SU-DHL-6 (cell line): ENCODE data around the gene LRRK1.

ENCODE experiments used
- H2AFZ ChIP-seq: fragments of 200-600 bp; sonication (generic); 2 replicates; pipeline ENCODE4 v1.6.1; 2014; ENCODE audit warnings: low read depth, mild to moderate bottlenecking, moderate library complexity, mixed read lengths, antibody characterized with exemption, low read length; ENCODE audit not compliant: severe bottlenecking
- H3F3A ChIP-seq: fragments of 200-600 bp; shearing (Covaris generic); 2 replicates; pipeline ENCODE4 v1.6.0; 2016; ENCODE audit warnings: antibody characterized with exemption, mild to moderate bottlenecking; ENCODE audit not compliant: insufficient read depth
- H3K27ac ChIP-seq: fragments of 200-600 bp; sonication (generic); 2 replicates; pipeline ENCODE4 v1.5.1; 2016; ENCODE audit warnings: low read depth, mild to moderate bottlenecking, low read length, moderate library complexity, mixed read lengths
- H3K27me3 ChIP-seq: fragments of 200-600 bp; sonication (generic), shearing (Covaris generic); 2 replicates; pipeline ENCODE4 v1.6.0; 2014; ENCODE audit warnings: mild to moderate bottlenecking, low read length
- H3K36me3 ChIP-seq: fragments of 200-600 bp; sonication (generic); 2 replicates; pipeline ENCODE4 v1.6.1; 2014; ENCODE audit warnings: mild to moderate bottlenecking, low read length, mixed read lengths
- H3K4me2 ChIP-seq: fragments of 300-600, 200-600 bp; shearing (Covaris generic), sonication (generic); 2 replicates; pipeline ENCODE4 v1.6.0; 2014; ENCODE audit warnings: low read length, low read depth, mild to moderate bottlenecking; ENCODE audit not compliant: poor library complexity, severe bottlenecking
- H3K4me3 ChIP-seq: fragments of 200-600 bp; sonication (generic); 2 replicates; pipeline ENCODE4 v1.5.1; 2014; ENCODE audit warnings: antibody characterized with exemption, low read length, mild to moderate bottlenecking, mixed read lengths; ENCODE audit not compliant: insufficient read depth, poor library complexity, severe bottlenecking
- H3K79me2 ChIP-seq: fragments of 200-600 bp; sonication (generic); 2 replicates; pipeline ENCODE4 v1.6.1; 2014; ENCODE audit warnings: mild to moderate bottlenecking, low read length, moderate library complexity; ENCODE audit not compliant: insufficient read depth
- H3K9ac ChIP-seq: fragments of 200-600 bp; sonication (generic); 2 replicates; pipeline ENCODE4 v1.7.0; 2014; ENCODE audit warnings: mild to moderate bottlenecking, low read length
- H3K9me2 ChIP-seq: fragments of 200-600 bp; sonication (generic); replicated peaks from 2 replicates; pipeline ENCODE4 v1.6.1; 2014; ENCODE audit warnings: low read length; ENCODE audit not compliant: insufficient read depth
- H3K9me3 ChIP-seq: fragments of 200-600 bp; sonication (generic); 2 replicates; pipeline ENCODE4 v1.6.1; 2014; ENCODE audit warnings: low read length, mixed read lengths; ENCODE audit not compliant: insufficient read depth
- H4K20me1 ChIP-seq: fragments of 200-600 bp; sonication (generic); 2 replicates; pipeline ENCODE4 v1.6.1; 2014; ENCODE audit warnings: low read depth, mild to moderate bottlenecking, antibody characterized with exemption, low read length, moderate library complexity, mixed read lengths
- EZH2phosphoT487 ChIP-seq: fragments of 200-600 bp; sonication (generic), shearing (Covaris generic); conservative IDR thresholded peaks from 2 replicates; pipeline ENCODE4 v1.6.1; 2018; ENCODE audit warnings: mild to moderate bottlenecking, antibody characterized with exemption, low read length, moderate library complexity, mixed read lengths
- TF ChIP-seq, protein P1 (sequence below): fragments of 200-600 bp; sonication (generic); IDR thresholded peaks from one replicate; pipeline ENCODE4 v1.5.1; 2017; ENCODE audit warnings: antibody characterized with exemption, mild to moderate bottlenecking, low read length, moderate library complexity; ENCODE audit not compliant: insufficient read depth, poor library complexity, severe bottlenecking

The LRRK1 gene

GRCh38 chr15:101078669-101079323 lies 159.6 kb downstream of the LRRK1 start:
- Histone ChIP-seq H3K27me3 (no peaks in the 10 kb centered on the region), H3K9me2 (no peaks in the 10 kb centered on the region), H3K36me3 (no peaks in the 10 kb centered on the region), H3K9ac (no peak overlapping the region), H2AFZ (no peak overlapping the region), H3K9me3 (no peaks in the 10 kb centered on the region), H3K79me2 (no peaks in the 10 kb centered on the region), H3K4me2 (no peak overlapping the region), H4K20me1 (no peaks in the 10 kb centered on the region), H3K27ac (no peak overlapping the region), H3F3A (no peaks in the 10 kb centered on the region), H3K4me3 (no peak overlapping the region)
- no peak for TF ChIP-seq EZH2phosphoT487
- TF ChIP-seq, protein P1, sequence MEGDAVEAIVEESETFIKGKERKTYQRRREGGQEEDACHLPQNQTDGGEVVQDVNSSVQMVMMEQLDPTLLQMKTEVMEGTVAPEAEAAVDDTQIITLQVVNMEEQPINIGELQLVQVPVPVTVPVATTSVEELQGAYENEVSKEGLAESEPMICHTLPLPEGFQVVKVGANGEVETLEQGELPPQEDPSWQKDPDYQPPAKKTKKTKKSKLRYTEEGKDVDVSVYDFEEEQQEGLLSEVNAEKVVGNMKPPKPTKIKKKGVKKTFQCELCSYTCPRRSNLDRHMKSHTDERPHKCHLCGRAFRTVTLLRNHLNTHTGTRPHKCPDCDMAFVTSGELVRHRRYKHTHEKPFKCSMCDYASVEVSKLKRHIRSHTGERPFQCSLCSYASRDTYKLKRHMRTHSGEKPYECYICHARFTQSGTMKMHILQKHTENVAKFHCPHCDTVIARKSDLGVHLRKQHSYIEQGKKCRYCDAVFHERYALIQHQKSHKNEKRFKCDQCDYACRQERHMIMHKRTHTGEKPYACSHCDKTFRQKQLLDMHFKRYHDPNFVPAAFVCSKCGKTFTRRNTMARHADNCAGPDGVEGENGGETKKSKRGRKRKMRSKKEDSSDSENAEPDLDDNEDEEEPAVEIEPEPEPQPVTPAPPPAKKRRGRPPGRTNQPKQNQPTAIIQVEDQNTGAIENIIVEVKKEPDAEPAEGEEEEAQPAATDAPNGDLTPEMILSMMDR = no peak

DNA sequence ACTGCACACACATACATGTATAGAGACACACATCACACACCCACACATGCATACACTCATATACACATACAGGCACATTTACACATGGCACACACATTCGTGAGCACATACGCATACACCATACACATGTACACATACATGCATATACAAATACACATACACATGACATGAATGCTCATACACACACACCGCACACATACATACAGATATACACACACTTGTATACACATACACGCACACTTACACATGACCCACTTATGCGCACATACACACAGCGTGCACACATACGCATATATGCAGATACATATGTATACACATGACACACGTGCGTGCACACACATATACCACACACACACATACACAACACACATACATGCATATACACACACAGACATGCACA lies 162.7 kb downstream of the LRRK1 start:
- no peak overlapping the region for H3K4me3 ChIP-seq
- H3K9ac ChIP-seq = no peak overlapping the region
- H2AFZ ChIP-seq = no peak overlapping the region
- no peaks in the 10 kb centered on the region for H3K9me3 ChIP-seq
- no peaks in the 10 kb centered on the region for H3K36me3 ChIP-seq
- H3F3A ChIP-seq = no peaks in the 10 kb centered on the region
- no peaks in the 10 kb centered on the region for H3K79me2 ChIP-seq
- H3K27me3 ChIP-seq = no peaks in the 10 kb centered on the region
- H3K4me2 ChIP-seq = no peak overlapping the region
- H3K27ac ChIP-seq = no peak overlapping the region
- TF ChIP-seq EZH2phosphoT487 = no peak
- TF ChIP-seq, protein P1 = no peak
- H3K9me2 ChIP-seq = no peaks in the 10 kb centered on the region
- no peaks in the 10 kb centered on the region for H4K20me1 ChIP-seq

- TF ChIP-seq, protein P1 = no peak
- TF ChIP-seq EZH2phosphoT487 = no peak
- Histone ChIP-seq H3K9ac (no peak overlapping the region), H3K36me3 (no peaks in the 10 kb centered on the region), H3K27ac (no peak overlapping the region), H3K9me3 (no peaks in the 10 kb centered on the region), H3K9me2 (no peaks in the 10 kb centered on the region), H3K4me2 (no peak overlapping the region), H3K27me3 (no peaks in the 10 kb centered on the region), H3F3A (no peaks in the 10 kb centered on the region), H3K4me3 (no peak overlapping the region), H2AFZ (no peak overlapping the region), H3K79me2 (no peaks in the 10 kb centered on the region), H4K20me1 (no peaks in the 10 kb centered on the region)
Observed at GRCh38 chr15:101083336-101084045, 164.3 kb downstream of the LRRK1 start.
